ENCODE data around the gene FOXL2.

DNA sequence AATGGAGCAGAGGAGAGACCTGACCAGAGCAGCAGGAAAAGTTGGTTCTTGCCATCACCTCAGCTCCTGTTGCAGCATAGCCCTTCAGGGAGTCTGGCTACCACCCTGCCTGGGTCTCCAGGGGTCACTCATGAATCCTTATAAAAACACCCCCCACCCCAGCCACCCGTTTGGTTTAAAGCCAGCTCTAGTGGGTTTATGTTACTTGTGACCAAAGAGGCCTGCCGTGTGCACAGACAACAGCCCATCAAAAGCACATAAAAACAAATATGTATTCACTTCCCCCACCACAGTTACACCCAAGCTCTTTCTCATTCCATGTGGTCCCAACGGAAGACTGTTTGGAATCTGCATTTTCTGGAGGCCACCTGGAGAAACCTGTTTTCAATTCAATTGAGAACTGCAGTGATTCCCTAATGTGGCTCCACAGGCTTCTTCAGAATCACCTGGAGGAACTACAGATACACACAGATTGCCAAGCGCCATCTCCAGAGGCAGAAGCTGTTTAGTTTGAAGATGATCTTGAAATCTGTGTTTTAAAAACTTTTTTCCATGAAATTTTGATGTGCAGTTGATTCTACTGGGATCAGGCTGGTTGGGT is 13.8 kb downstream of the FOXL2 start:
- TF ChIP-seq, protein P1, sequence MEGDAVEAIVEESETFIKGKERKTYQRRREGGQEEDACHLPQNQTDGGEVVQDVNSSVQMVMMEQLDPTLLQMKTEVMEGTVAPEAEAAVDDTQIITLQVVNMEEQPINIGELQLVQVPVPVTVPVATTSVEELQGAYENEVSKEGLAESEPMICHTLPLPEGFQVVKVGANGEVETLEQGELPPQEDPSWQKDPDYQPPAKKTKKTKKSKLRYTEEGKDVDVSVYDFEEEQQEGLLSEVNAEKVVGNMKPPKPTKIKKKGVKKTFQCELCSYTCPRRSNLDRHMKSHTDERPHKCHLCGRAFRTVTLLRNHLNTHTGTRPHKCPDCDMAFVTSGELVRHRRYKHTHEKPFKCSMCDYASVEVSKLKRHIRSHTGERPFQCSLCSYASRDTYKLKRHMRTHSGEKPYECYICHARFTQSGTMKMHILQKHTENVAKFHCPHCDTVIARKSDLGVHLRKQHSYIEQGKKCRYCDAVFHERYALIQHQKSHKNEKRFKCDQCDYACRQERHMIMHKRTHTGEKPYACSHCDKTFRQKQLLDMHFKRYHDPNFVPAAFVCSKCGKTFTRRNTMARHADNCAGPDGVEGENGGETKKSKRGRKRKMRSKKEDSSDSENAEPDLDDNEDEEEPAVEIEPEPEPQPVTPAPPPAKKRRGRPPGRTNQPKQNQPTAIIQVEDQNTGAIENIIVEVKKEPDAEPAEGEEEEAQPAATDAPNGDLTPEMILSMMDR (IDR thresholded peaks at IDR 0.05): no peak
- TF ChIP-seq HDAC2 (IDR thresholded peaks at IDR 0.05): no peak
- TF ChIP-seq, protein P2, sequence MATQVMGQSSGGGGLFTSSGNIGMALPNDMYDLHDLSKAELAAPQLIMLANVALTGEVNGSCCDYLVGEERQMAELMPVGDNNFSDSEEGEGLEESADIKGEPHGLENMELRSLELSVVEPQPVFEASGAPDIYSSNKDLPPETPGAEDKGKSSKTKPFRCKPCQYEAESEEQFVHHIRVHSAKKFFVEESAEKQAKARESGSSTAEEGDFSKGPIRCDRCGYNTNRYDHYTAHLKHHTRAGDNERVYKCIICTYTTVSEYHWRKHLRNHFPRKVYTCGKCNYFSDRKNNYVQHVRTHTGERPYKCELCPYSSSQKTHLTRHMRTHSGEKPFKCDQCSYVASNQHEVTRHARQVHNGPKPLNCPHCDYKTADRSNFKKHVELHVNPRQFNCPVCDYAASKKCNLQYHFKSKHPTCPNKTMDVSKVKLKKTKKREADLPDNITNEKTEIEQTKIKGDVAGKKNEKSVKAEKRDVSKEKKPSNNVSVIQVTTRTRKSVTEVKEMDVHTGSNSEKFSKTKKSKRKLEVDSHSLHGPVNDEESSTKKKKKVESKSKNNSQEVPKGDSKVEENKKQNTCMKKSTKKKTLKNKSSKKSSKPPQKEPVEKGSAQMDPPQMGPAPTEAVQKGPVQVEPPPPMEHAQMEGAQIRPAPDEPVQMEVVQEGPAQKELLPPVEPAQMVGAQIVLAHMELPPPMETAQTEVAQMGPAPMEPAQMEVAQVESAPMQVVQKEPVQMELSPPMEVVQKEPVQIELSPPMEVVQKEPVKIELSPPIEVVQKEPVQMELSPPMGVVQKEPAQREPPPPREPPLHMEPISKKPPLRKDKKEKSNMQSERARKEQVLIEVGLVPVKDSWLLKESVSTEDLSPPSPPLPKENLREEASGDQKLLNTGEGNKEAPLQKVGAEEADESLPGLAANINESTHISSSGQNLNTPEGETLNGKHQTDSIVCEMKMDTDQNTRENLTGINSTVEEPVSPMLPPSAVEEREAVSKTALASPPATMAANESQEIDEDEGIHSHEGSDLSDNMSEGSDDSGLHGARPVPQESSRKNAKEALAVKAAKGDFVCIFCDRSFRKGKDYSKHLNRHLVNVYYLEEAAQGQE (IDR thresholded peaks at IDR 0.05): no peak
- no peak for TF ChIP-seq CEBPB (IDR thresholded peaks at IDR 0.05)
- TF ChIP-seq EP300 (IDR thresholded peaks at IDR 0.05): no peak
- TF ChIP-seq CHD2 (IDR thresholded peaks at IDR 0.05; ENCODE audit: low read length, partially characterized antibody): no peak
- no peak for TF ChIP-seq POLR2A (IDR thresholded peaks at IDR 0.05; ENCODE audit: low read length)
- TF ChIP-seq CBX2 (IDR thresholded peaks at IDR 0.05; ENCODE audit: borderline replicate concordance, low read depth): no peak
